HG02973 (cell line): ENCODE results near the gene DDX3X.

Experiments
- ATAC-seq: cut with Tn5 transposase; IDR thresholded peaks from one replicate; pipeline ENCODE4 v1.9.1; 2021; ENCODE audit warnings: moderate library complexity; ENCODE audit not compliant: unreplicated experiment

The DDX3X gene

DNA sequence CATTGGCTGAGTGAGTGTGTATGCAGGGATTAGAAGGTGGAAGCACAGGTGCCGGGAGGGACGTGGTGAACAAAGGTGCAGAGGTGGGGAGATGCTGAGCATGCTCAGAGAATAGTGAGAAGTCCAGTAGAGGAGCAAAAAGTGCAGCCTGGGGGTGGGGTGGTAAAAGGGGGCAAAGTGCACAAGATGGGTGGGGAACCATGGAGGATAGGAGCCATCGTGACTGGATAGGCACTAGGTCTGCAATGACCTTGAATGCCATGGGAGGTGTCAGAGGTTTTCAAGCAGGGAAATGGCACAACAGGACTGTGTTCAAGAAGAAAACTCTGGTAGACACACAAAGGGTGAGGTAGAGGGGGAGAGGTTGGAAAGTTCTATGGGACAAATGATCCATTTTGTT is 6.6 kb upstream of the DDX3X start:
- ATAC-seq = no peak

DNA sequence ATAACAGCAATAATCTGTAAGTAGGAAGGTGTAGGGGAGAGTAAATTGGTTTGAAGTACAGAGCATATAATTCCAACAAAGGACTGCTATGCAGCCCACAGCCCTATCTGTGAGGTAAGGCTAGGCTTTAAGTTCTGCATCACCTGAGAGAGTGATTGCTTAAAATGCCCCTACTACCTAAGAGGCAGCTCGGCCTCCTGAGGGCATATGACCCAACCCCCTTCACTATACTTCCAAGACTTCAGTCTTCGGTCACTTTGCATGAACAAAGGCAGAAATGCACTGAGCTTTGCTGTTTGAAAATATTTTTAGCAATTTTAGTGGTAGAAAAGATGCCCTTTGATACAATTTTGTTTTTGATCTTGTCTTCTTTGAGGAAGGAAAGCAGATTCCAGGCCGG is 4.9 kb upstream of the DDX3X start:
- ATAC-seq = no peak

DNA sequence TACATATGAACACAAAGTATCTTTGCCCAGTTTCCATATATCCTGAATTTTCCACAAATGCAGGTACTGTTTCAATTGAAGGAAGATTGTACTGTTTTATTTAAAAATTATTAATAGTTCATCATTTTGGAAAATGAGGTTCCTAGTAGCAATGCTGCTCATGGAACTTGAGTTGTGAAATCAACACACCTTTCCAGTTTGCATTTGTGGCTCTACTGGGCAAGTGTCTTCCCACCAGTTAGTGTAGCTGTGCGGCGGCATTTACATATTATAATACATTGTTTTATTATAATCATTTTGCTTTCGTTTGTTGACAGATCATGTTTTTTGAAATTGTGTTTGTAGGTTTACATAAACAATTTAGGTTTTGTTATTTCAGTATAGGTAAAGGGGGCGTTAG is 2.0 kb upstream of the DDX3X start:
- ATAC-seq = no peak

DNA sequence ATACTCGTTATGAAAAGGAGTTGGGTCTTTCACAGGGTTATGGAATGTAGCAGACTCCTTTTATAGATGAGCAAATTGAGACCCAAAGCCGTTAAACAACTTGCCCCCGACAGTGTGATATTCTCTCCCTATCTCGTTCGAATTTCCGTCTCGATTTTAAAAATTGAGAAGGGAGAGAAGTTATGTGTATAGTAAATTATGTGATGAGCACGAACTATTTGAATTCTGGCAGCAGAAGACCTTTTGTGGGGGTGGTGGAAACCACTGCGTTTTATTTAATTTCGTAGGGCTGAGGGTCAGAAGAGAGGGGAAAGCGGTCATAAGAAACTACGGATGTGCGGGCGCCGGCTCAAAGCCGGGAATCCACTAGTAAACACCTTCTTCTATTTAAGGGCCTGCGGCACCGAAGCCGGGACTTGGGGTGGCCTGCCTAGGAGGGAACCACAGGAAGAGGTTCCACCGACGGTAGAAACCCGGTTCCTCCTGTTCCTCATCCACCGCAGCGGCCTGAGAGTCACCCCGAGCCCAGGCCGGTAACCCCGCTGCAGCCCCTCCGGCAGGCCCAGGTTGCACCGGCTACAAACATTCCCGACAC is 1.5 kb upstream of the DDX3X start:
- ATAC-seq = peak; percentile 10

DNA sequence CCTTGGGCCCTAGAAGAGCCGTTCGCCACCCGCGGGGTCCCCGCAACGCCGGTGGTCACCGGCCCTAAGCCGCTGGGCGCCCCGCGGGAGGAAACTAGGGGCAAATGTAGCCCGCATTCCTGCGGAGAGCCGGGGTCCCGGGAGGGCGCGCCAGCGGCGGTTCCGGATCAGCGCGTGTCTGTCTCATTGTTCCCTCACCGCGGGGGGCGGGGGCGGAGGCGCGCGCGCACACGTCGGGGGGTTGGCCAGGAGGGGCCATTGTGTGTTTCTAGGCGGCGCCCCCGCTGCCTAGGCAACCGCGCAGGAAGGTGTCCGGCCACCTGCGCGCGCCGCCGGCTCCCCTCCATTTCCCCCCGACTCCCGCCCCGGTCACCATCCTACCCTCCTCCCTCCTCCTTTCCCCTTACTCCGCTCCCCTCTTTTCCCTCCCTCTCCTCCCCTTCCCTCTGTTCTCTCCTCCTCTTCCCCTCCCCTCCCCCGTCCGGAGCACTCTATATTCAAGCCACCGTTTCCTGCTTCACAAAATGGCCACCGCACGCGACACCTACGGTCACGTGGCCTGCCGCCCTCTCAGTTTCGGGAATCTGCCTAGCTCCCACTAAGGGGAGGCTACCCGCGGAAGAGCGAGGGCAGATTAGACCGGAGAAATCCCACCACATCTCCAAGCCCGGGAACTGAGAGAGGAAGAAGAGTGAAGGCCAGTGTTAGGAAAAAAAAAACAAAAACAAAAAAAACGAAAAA is 789 bp upstream of the DDX3X start:
- peak; percentile 33 for ATAC-seq

DNA sequence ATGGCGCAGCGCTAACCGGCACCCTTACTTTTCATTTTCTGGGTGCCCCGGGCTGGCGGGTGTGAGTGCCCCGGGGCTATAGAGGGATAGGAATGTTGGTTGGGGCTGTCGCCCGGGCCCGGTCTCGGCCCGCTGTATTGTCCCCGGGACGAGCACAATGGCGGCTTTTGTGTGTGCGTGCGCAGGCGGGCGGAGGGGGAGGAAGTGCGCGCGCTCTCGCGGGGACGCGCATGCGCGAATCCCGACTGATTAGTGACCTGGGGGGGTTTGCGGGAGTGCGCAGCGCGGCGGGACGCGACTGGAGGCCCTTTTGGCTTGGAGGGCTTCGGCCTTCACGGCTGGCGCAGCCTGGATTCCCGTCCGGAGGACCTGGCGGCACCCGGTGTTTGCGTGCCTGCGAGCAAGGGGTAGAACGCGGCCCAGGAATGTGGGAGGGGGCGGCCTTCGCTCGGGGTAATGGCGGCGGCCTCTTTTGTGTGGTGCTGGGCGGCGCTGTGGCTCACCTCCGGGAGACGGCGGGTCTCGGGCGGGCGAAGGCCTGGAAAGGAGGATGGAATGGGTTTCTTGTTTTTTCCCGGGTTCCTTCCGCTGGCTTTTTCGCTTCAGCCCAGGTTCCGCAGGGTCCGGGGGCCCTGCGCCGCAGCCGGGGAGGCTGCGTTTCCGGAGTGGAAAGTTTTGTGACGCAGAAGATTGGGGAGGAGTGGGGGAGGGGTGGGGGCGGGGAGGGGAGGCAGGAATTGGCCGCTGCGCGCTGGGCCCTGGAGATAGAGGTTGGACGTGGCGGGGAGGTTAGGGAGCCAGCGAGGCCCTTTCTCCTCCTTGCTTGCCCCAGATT is 618 bp downstream of the DDX3X start:
- peak; percentile 15 for ATAC-seq

DNA sequence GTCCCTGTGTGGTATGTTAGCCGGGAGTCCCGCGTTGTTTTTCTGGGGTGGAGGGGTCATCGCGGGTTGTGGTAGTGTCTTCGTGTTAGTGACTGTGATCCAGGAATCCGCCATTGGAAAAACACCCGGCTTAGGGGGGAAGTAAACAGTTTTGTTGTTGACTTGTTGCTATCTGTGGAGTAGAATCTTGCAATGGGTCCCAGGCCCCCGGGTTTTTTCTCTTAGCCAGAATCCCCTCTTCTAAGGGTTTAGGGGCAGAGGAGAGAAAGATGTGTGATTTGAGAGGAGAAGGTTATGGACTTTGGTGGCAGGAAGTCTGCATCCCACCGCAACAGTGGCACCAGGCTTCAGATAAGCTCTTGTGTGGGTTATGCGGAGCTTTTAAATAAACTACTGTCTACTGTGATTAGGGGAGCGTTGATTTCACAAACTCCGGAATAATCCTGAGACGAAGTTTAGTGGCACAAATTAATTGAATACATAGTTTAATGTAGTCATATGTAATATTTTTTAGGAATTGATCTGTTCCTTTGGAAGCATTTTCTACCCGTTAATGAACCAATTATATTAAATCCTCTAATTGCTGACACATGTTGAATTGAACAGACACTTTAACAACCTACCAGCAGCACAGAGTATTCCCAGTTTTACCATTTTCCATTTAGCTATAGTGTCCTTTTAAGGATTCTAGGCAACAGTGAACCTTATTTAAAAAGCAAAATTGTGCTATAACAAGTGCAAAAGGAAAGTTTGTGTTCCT is 1.4 kb downstream of the DDX3X start:
- ATAC-seq = no peak

DNA sequence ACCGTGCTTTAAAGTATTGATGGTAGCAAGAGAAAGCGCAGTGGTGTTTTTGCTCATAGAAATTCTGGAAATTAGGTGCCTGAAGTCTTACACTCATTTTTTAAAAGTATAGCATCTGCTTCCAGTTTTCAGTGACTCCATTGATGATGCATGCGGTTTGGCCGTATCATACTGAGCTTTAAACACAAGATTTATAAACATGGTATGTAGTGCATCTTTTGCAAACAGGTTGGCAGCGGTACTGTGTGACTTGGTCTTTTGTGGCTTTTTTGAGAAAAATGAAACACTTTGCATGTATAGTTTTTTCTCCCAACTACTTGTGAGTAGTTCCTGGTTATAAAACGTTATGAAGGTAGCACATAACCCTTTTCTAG is 2.0 kb downstream of the DDX3X start:
- no peak for ATAC-seq

DNA sequence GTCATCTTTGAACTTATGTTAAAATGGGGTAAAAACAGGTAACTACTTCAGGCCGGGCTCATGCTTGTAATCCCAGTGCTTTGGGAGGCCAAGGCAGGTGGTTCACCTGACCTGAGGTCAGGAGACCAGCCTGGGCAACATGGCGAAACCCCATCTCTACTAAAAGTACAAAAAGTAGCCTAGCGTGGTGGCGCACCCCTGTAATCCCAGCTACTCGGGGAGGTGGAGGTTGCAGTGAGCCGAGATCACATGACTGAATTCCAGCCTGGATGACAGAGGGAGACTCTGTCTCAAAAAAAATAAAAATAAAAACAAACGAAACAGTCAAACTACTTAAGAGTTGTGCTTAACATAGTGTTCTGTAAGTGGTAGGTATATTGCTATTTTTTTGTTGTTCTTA is 2.5 kb downstream of the DDX3X start:
- ATAC-seq = no peak

DNA sequence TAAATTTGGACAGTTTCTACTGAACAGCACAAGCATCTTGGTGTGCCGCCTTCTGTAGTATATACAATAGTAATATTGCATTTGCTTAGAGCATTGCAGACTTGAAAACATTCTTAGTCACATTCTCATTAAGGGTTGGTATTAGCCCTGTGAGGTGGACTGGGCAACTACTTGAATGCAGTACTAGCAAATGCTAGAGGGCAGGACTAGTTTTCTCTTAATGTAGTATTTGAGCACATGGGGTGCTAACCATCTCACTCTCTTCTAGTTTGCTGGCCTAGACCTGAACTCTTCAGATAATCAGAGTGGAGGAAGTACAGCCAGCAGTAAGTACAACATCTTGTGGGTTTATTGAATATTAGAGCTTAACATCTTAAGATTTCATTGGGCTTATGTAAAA is 3.2 kb downstream of the DDX3X start:
- ATAC-seq = no peak

DNA sequence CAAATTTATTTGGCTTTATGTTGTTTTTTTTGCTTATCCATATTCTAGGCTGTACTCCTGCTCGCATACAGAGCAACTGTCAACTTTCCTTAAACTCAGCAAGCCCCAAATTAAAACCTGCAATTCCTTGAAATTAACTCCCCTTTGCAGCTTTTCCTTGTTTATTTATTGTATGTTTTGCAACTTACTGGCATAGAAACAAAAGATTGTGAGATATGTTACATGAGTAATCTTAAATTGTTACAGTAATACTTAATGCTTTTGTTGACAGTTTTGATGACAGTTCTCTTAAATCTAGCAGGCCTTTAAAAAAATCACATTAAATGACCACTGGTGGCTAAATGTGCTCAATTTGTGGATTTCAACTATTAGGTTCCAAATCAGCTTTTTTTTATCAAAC is 4.5 kb downstream of the DDX3X start:
- ATAC-seq = no peak

DNA sequence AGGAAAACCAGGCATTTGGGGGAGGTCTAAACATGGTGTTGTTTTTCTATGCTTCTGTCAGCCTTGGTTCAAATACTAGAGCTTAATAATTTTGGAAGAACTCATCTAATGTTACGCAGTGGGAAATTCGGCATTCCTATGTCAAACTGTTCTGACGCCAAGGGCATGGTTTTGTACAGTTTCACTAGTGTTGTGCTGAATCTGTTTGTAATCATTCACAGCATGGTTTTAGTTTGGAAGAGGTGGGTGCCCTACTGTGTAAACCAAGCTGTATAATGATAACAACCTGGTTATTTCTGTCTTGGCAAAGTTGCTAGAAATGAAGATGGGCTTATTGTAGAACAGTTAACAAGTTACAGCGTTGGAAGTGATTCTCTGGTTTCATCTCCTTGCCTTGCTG is 5.2 kb downstream of the DDX3X start:
- ATAC-seq = no peak

DNA sequence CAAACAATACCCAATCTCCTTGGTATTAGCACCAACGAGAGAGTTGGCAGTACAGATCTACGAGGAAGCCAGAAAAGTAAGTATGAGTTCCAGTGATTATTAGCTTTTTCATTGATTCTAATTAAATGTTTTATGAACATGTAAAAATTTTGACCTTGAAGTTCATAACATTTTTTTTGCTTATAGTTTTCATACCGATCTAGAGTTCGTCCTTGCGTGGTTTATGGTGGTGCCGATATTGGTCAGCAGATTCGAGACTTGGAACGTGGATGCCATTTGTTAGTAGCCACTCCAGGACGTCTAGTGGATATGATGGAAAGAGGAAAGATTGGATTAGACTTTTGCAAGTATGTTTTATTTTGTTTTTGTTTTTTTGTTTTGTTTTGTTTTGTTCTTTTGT is 10.1 kb downstream of the DDX3X start:
- ATAC-seq = no peak

DNA sequence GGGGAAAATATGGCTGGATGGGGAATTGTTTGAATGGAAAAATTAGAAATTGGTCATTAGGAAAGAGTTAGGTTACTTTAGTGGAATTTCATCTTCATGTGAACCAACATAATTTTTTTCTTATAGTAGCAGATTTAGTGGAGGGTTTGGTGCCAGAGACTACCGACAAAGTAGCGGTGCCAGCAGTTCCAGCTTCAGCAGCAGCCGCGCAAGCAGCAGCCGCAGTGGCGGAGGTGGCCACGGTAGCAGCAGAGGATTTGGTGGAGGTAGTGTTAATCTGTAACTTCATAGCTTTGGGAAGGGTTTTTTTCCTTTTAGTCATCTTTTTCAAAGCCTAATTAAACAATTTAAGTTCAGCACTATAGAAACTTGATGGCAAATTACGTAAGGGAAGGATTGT is 13.2 kb downstream of the DDX3X start:
- no peak for ATAC-seq

DNA sequence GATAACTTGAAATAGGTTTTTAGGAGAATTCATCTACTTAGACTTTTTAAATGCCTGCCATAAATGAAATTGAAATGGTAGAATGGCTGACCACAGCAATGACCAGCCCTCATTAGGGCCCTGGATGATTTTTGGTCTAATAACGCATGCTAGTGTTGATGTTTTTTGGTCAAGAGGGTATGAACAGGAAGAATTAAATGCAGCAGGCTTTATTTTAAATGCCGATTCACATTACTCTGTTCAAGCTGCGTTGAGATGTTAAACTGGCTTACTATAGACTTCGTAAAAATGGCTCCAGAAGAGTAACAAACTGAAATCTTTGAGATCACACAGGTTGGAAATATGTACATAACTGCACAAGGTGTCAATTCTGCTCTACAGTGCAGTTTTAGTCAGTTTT is 14.6 kb downstream of the DDX3X start:
- ATAC-seq = no peak

DNA sequence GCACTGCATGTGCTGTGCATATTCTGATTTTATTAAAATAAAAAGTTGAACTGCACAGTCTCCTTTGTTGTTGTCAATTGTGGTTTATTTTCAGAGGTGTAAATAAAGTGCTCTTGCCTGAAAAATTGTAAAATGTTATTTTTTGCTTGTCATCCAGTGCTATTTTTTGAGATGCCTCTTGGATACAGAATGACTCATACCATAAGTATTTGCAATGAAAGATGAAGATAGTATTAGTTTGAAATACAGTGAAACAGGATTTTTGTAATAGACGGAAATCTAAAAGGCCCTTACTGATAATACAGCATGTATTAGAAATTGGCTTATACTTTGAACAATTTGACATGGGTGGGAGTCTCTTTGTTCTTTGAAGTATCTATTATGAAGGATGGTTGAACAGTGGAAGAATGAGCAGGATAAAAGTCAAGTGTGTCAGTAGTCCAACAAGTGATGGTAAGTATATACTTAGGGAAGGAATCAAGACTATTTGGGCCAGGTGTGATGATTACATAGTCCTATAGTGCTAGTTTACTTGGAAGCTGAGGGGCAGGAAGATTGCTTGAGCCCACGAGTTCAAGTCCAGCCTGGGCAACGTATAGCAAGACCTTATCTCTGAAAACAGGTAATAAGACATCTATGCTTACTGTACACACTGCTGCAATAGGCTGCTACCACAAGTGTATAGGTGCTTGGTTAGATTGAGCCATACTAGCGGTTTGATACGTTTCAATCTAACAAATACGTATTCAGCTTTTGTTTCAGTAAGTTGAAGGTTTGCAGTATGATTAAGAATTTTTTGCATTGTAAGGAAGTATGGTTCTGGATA is 16.4 kb downstream of the DDX3X start:
- ATAC-seq = no peak

DNA sequence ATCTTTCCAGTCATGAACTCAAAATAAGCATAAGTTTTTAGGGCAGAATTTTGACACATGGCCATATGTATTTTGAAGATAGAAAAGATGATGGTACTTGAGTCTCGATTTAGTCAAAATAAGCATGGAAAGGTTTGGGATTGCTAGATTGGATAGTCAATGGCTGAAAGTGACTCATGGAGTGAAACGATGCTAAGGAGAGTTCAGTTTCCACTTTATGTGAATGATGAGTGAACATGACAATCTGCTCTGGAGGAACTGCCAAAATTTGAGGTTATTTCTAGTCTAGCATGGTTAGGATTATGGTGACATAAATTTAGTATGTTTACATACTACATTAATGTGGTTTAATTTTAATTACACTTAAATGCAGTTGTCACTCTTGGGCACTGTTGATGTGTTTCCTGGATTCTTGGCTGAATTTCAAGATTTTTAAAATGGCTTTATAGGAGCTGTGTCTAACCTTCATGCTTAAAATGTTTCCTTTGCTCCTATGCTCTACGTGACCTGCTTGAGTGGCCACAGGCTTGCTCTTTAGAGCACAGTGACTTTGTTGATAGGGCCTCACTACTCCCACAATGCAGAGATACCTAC is 17.1 kb downstream of the DDX3X start:
- ATAC-seq = no peak

DNA sequence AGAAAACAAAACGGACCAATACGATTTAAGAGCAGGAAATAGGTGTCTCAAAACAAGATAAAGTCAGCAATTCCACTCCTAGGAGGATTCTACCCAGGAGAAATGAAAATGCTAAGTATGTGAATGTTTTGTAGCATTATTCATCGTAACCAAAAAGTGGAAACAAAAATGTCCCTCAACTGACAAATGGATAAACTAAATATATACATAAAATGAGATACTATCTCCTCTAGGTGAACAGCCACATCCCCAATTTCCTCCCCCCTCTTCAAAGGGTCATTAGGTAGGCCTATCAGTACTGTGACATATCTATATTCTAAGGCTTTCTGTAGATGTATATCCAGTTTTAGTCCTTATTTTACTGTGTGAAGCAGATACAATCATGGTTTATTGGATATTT is 18.0 kb downstream of the DDX3X start:
- ATAC-seq = no peak

DNA sequence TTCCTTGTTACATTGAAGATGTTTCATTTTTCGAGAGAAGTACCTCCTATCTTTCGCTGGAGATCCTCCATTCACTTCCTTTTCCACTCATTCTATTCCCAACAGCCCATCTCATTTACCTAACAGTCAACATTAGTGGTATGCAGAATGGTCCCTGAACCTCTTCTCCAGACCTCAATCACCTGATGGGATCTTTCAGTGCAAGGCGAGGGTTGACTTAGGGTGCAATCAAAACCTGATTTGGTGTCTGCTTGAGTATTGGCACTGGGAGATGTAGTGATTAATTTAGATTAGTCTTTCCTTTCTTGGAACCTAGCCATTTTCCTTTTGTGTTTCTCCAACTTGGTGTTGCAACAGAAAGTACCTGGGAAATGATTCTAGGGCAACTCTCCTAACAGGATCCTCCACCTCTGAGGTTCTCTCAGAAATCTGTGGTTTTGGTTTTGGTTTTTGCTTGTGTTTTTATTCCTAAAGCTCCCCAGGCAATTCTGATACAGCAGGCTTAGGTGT is 18.4 kb downstream of the DDX3X start:
- ATAC-seq = no peak

DNA sequence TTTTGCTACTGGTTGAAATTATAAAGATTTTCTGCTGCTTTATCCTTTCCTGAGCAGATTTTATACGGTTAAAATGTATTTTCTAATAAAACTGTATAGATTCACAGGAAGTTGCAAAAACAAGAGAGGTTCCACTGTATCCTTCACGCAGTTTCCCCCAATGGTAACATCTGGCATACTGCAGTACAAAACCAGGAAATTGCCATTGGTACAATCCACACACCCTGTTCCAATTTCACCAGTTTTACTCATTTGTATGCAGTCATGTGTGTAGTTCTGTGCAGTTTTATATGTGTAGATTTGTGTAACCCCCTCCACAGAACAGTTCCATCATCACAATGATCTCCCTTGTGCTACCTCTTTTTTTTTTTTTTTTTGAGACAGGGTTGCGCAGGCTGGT is 20.0 kb downstream of the DDX3X start:
- no peak for ATAC-seq
